Endothelial cell of umbilical vein (primary cell): Measurements from ENCODE around the gene CUL9. TPM values are rescaled to one million over a fixed set of nuclear protein-coding genes. Genes with fewer than 3 reads are reported as not detected.

Experiments used
- BruUV-seq: library from RNA; stranded (reverse); fragments of 400-500 nt; replicated peaks from 2 replicates; lab custom pipeline; 2021; lab: Mats Ljungman, UMichigan
- CTCF ChIA-PET: fragments of 300-600, 350-600 bp; sonication (Branson Sonifier 250); formaldehyde crosslinking; loops from one replicate; lab custom pipeline; 2021; ENCODE audit warnings: antibody characterized with exemption, inconsistent platforms; lab: Charles Lee
- POLR2A ChIA-PET: fragments of 300-600, 350-600 bp; sonication (Branson Sonifier 250); formaldehyde crosslinking; loops from one replicate; lab custom pipeline; 2021; ENCODE audit warnings: antibody characterized with exemption, inconsistent platforms; lab: Charles Lee
- DNase-seq: peaks from one replicate; pipeline ENCODE4 v3.0.0-alpha.2; 2011; ENCODE audit warnings: low read depth, low spot score
- FAIRE-seq: peaks from 2 replicates; lab custom pipeline; 2011; peaks lifted over from hg19 to GRCh38; lab: Jason Lieb, UNC
- H2AFZ ChIP-seq: 2 replicates; pipeline ENCODE4 v1.6.0; 2012; ENCODE audit warnings: low read depth, low read length, control low read depth, inconsistent platforms
- H3K27ac ChIP-seq: 2 replicates; pipeline ENCODE4 v1.5.1; 2011; ENCODE audit warnings: low read depth, mild to moderate bottlenecking, control low read depth, low read length, moderate library complexity; ENCODE audit not compliant: insufficient read depth
- H3K27me3 ChIP-seq, 2 experiments: 2 replicates each; pipeline versions ENCODE4 v1.6.0 to v1.6.1; 2011; ENCODE audit warnings: low read length in 2 of 2, mixed read lengths in 1 of 2; ENCODE audit not compliant: control insufficient read depth in 2 of 2, insufficient read depth in 2 of 2
- H3K36me3 ChIP-seq, 2 experiments: 2 replicates in 1 of 2; 3 replicates in 1 of 2; pipeline ENCODE4 v1.5.1; 2011; ENCODE audit warnings: low read length in 2 of 2, mild to moderate bottlenecking in 1 of 2, moderate library complexity in 1 of 2; ENCODE audit not compliant: control insufficient read depth in 2 of 2, insufficient read depth in 2 of 2; ENCODE audit errors: extremely low read depth in 1 of 2
- H3K4me1 ChIP-seq: 3 replicates; pipeline ENCODE4 v1.5.1; 2011; ENCODE audit warnings: mild to moderate bottlenecking, low read length; ENCODE audit not compliant: control insufficient read depth, insufficient read depth; ENCODE audit errors: extremely low read depth
- H3K4me2 ChIP-seq: 2 replicates; pipeline ENCODE4 v1.6.1; 2011; ENCODE audit warnings: low read length, control low read depth, mixed read lengths; ENCODE audit not compliant: insufficient read depth
- H3K4me3 ChIP-seq, 3 experiments: fragments of 200-600 bp in 1 of 3; sonication (generic), shearing (Covaris generic) in 1 of 3; replicated peaks in 1 of 3; 2 replicates each; pipeline ENCODE4 v1.5.1; 2011 to 2016; ENCODE audit warnings: control low read depth in 3 of 3, low read length in 3 of 3, mild to moderate bottlenecking in 2 of 3, inconsistent platforms in 1 of 3, low read depth in 1 of 3, moderate library complexity in 1 of 3; ENCODE audit not compliant: insufficient read depth in 1 of 3
- H3K79me2 ChIP-seq: 2 replicates; pipeline ENCODE4 v1.6.0; 2012; ENCODE audit warnings: low read length, inconsistent platforms; ENCODE audit not compliant: control insufficient read depth, insufficient read depth
- H3K9ac ChIP-seq: replicated peaks from 2 replicates; pipeline ENCODE3; 2011; ENCODE audit warnings: low read length, control low read depth; ENCODE audit not compliant: insufficient read depth; ENCODE audit errors: extremely low read depth
- H3K9me1 ChIP-seq: replicated peaks from 3 replicates; pipeline ENCODE4 v1.6.0; 2011; ENCODE audit warnings: mild to moderate bottlenecking, low read length; ENCODE audit not compliant: control insufficient read depth, insufficient read depth; ENCODE audit errors: extremely low read depth
- H3K9me3 ChIP-seq: replicated peaks from 2 replicates; pipeline ENCODE4 v1.5.1; 2012; ENCODE audit warnings: low read length, inconsistent platforms; ENCODE audit not compliant: control insufficient read depth, insufficient read depth
- H4K20me1 ChIP-seq: replicated peaks from 2 replicates; pipeline ENCODE3; 2011; ENCODE audit warnings: mild to moderate bottlenecking, low read length; ENCODE audit not compliant: control insufficient read depth, insufficient read depth; ENCODE audit errors: extremely low read depth
- EZH2 ChIP-seq: IDR thresholded peaks from 2 replicates; pipeline ENCODE4 v1.6.1; 2012; ENCODE audit warnings: borderline replicate concordance, low read depth, mild to moderate bottlenecking, moderate library complexity, low read length, inconsistent platforms; ENCODE audit not compliant: severe bottlenecking
- FOS ChIP-seq: IDR thresholded peaks from 2 replicates; pipeline ENCODE4 v1.6.1; 2011; ENCODE audit warnings: mild to moderate bottlenecking, low read length, moderate library complexity, borderline replicate concordance; ENCODE audit not compliant: insufficient read depth
- GATA2 ChIP-seq: IDR thresholded peaks from 2 replicates; pipeline ENCODE4 v1.7.0; 2011; ENCODE audit warnings: low read depth, mild to moderate bottlenecking, moderate library complexity, mixed read lengths, low read length; ENCODE audit not compliant: insufficient read length, insufficient read depth
- JUN ChIP-seq: IDR thresholded peaks from 2 replicates; pipeline ENCODE4 v1.6.1; 2011; ENCODE audit warnings: borderline replicate concordance, low read depth; ENCODE audit not compliant: insufficient read length, insufficient read depth
- MYC ChIP-seq: IDR thresholded peaks from one replicate; pipeline ENCODE4 v1.6.1; 2011; ENCODE audit warnings: mild to moderate bottlenecking, low read depth, low read length
- POLR2A ChIP-seq: IDR thresholded peaks from 2 replicates; pipeline ENCODE4 v1.6.1; 2012; ENCODE audit warnings: low read depth, mild to moderate bottlenecking, control low read depth, low read length
- POLR2AphosphoS5 ChIP-seq: IDR thresholded peaks from 2 replicates; pipeline ENCODE4 v1.6.1; 2012; ENCODE audit warnings: low read depth, mild to moderate bottlenecking, control low read depth, low read length, moderate library complexity; ENCODE audit not compliant: insufficient read depth
- dilution Hi-C: fragments of 300-500 bp; cut with MboI; formaldehyde crosslinking; loops from one replicate; pipeline ENCODE4 v1.15.0; 2019; ENCODE audit warnings: low sequenced_read_pairs; ENCODE audit not compliant: extremely low pct_ligation_motif_present
- intact Hi-C: fragments of 100-400 bp; cut with micrococcal nuclease; formaldehyde crosslinking; loops from one replicate; pipeline ENCODE4 v1.10.0; 2022
- polyA plus RNA-seq, 4 experiments: library from polyadenylated mRNA; depleted of rRNA in 3 of 4; stranded (reverse) in 3 of 4; unstranded in 1 of 4; fragments of >200 nt; gene quantifications; 2 replicates each; pipeline versions ENCODE4 v1.2.1 to v1.2.3, GENCODE V29; 2011 to 2012; ENCODE audit warnings: missing spikeins in 1 of 4
- total RNA-seq: library from RNA; stranded (reverse); gene quantifications from 2 replicates; pipeline ENCODE4 v1.2.3, GENCODE V29; 2021
- TF ChIP-seq, protein P1 (sequence below): IDR thresholded peaks from 2 replicates; pipeline ENCODE4 v1.6.1; 2011; ENCODE audit not compliant: insufficient read depth, insufficient read length
- TF ChIP-seq, protein P2 (sequence below), 2 donors: IDR thresholded peaks; 1 replicate in 1 of 2; 2 replicates in 1 of 2; pipeline ENCODE4 v1.5.1; 2011; ENCODE audit warnings: low read length in 2 of 2, mild to moderate bottlenecking in 2 of 2, moderate library complexity in 2 of 2, control low read depth in 1 of 2, inconsistent platforms in 1 of 2, low read depth in 1 of 2; ENCODE audit not compliant: insufficient read depth in 1 of 2; ENCODE audit errors: extremely low read depth in 1 of 2

The CUL9 gene
- total and polyA plus RNA-seq, 2 donors (not counting 3 experiments of a cell fraction or from before 2014, with no cell fraction given), result 38.7 to 46.0 TPM

DNA sequence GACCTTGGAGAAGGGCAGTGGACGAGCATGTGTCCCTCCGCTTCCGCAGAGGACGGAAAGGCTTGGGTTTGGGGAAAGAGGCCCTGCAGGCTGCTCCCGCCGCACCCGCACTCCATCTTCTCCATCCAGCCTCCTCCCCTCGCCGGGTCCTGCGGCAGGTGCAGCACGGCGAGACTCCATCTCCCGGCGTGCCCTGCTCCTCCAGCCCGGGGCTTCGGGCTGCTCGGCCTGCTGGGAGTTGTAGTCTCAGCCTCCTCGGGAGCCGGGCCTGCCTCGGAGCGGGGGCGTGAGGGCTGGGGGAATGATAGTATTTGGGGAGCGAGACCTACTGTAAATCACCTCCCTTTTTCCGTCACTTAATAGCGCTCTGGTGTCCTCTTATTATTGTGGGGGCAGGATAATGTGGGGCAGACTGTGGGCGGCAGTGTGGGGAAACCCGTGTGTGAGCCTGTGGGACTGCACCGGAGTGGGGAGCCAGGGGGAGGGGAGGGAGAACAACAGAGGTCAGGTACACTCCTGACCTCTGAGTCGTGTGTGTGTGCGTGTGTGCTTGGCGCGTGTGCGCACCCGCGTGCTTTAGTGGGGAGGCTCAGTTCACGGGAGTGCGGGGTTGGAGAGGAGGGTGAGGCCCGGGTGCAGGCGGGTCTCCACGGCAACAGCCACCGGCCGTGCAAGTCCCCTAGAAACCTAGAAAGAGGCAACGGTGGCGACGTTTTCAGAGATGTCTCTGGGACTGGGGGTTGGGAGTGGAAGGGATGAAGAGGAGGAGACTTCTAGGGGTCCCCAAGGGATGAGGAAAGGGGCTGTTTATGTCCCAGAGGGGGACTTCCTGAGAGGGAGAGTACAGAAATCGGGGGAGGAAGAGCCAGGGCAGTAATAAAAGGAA lies 65.4 kb downstream of the CUL9 start:
- H4K20me1 ChIP-seq, result no peaks in the 10 kb centered on the region
- H3K27me3 ChIP-seq, result peaks cover 35 to 51% of the 10 kb centered on the region in 2 experiments
- H3K9me3 ChIP-seq, result no peaks in the 10 kb centered on the region
- no peaks in the 10 kb centered on the region for H3K9me1 ChIP-seq
- H3K36me3 ChIP-seq, result no peaks in the 10 kb centered on the region
- no peaks in the 10 kb centered on the region for H3K79me2 ChIP-seq
- DNase-seq (peak; percentile 66), FAIRE-seq (peak; percentile 72)
- peak overlapping the region; percentile 5 to 44 (median 27) for H3K4me3 ChIP-seq
- no peak overlapping the region for H3K9ac ChIP-seq
- ChIA-PET CTCF (interaction anchor here (0.8 to 4.0 kb wide), 4 partner anchors 10 to 230 kb away, joined by 3 to 26 read pairs (median 6); partner anchors contain the start of genes DNPH1 and TJAP1), POLR2A (no interaction called here)
- H3K27ac ChIP-seq, result no peak overlapping the region
- dilution Hi-C loops, result no loop called here
- no TSS peak for BruUV-seq
- peak overlapping the region; percentile 88 for H2AFZ ChIP-seq
- peaks cover 4% of the 10 kb centered on the region for H3K4me1 ChIP-seq
- intact Hi-C loops, result loop anchor here (5.0 kb wide), 1 partner anchor 75 kb away; the partner anchor contains the start of gene SRF
- H3K4me2 ChIP-seq, result peak overlapping the region; percentile 50
- TF ChIP-seq, protein P1, sequence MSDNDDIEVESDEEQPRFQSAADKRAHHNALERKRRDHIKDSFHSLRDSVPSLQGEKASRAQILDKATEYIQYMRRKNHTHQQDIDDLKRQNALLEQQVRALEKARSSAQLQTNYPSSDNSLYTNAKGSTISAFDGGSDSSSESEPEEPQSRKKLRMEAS, result no peak
- TF ChIP-seq POLR2AphosphoS5 (no peak), POLR2A (no peak), EZH2 (no peak), MYC (no peak), JUN (no peak), GATA2 (no peak), FOS (no peak)
- TF ChIP-seq, protein P2, sequence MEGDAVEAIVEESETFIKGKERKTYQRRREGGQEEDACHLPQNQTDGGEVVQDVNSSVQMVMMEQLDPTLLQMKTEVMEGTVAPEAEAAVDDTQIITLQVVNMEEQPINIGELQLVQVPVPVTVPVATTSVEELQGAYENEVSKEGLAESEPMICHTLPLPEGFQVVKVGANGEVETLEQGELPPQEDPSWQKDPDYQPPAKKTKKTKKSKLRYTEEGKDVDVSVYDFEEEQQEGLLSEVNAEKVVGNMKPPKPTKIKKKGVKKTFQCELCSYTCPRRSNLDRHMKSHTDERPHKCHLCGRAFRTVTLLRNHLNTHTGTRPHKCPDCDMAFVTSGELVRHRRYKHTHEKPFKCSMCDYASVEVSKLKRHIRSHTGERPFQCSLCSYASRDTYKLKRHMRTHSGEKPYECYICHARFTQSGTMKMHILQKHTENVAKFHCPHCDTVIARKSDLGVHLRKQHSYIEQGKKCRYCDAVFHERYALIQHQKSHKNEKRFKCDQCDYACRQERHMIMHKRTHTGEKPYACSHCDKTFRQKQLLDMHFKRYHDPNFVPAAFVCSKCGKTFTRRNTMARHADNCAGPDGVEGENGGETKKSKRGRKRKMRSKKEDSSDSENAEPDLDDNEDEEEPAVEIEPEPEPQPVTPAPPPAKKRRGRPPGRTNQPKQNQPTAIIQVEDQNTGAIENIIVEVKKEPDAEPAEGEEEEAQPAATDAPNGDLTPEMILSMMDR (IDR thresholded peaks at IDR 0.05; ENCODE audit: extremely low read depth in 1 of 2, insufficient read depth in 1 of 2, low read depth in 1 of 2, low read length in 2 of 2), result no peak
